Measurements from ENCODE around the gene KBTBD12. TPM values are rescaled to one million over a fixed set of nuclear protein-coding genes. Genes with fewer than 3 reads are reported as not detected.

The KBTBD12 gene
- total and polyA plus RNA-seq, 4 donors, result 0.02 to 0.89 (median 0.08) TPM; not detected in 1

DNA sequence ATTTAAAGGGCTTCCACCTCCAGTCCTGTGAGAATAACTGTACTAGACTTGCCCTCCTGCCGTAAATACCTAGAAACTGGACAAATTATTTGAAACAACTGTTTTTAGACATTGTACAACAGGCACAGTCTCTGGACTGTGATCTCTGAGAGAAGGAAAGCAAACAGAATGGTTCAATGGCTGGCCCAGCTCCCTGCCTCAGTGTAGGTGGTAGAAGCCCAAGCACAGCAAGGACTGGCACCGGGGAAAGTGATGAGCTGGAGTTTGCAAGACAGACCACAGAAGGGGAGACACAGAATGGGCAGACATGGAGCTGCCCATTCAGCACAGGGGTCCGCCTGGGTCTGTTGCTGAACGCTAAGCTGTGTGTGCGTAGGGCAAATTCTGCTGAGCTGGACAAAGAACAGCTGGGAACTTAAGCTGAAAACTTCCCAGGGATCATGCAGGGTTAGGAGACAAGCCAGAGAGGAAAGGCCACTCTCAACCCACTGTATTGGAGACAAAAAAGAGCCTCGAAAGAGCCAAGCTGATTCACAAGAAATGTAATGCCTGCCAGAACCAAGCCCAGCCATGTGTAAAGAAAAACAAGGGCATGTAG is 84.6 kb downstream of the KBTBD12 start (continued):
- TF ChIP-seq JUND (IDR thresholded peaks at IDR 0.05), result peak in 1 of 2 donors; percentile 36
- TF ChIP-seq HNF4A (conservative IDR thresholded peaks at IDR 0.05), result peak; percentile 81 to 83
- no peak for TF ChIP-seq FOXA1 (IDR thresholded peaks at IDR 0.05)
- TF ChIP-seq TAF1 (conservative IDR thresholded peaks at IDR 0.05), result no peak
- peak; percentile 11 to 63 for TF ChIP-seq RXRA (IDR thresholded peaks at IDR 0.05)
- TF ChIP-seq EGR1 (IDR thresholded peaks at IDR 0.05; ENCODE audit: low read depth in 2 of 2), result no peak
- TF ChIP-seq, protein P1, sequence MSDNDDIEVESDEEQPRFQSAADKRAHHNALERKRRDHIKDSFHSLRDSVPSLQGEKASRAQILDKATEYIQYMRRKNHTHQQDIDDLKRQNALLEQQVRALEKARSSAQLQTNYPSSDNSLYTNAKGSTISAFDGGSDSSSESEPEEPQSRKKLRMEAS (IDR thresholded peaks at IDR 0.05), result no peak

DNA sequence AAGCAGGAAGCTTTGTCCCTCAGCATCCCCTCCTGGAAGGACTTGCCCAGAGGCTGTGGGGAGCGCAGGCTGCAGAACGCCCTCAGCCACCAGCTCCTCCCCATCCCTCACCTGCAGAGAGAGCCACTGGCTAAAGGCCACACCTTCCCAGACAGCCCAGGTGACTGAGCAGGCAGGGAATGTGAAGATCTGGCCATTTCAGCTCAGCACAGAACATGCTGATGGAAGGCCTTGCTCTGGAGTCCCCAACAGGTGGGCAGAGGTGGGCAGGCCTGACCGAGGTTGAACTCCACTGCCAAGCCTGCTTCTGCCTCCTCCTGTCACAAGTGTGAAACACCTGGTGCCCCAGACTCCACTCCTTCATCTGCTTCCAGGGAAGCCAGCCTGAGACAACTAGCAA is 86.5 kb downstream of the KBTBD12 start:
- no peak for TF ChIP-seq RAD21 (IDR thresholded peaks at IDR 0.05)
- no peak for TF ChIP-seq FOXA2 (IDR thresholded peaks at IDR 0.05)
- TF ChIP-seq EGR1 (IDR thresholded peaks at IDR 0.05; ENCODE audit: low read depth in 2 of 2), result no peak
- TF ChIP-seq GABPA (IDR thresholded peaks at IDR 0.05 in 1 of 2, conservative IDR thresholded peaks at IDR 0.05 in 1 of 2), result no peak
- Histone ChIP-seq H3K36me3 (ENCODE audit: control insufficient read depth in 4 of 4, insufficient read depth in 3 of 4, low read depth in 1 of 4, low read length in 3 of 4) (no peaks in the 10 kb centered on the region), H3K9ac (ENCODE audit: low read depth in 1 of 2, low read length in 2 of 2) (no peak overlapping the region), H3K27me3 (ENCODE audit: control insufficient read depth in 4 of 4, insufficient read depth in 4 of 4, low read length in 3 of 4) (no peaks in the 10 kb centered on the region), H3K9me3 (ENCODE audit: control insufficient read depth in 4 of 4, low read length in 3 of 4) (no peaks in the 10 kb centered on the region), H3K27ac (ENCODE audit: low read depth in 1 of 2, low read length in 2 of 2) (no peak overlapping the region), H3K4me1 (ENCODE audit: control insufficient read depth in 4 of 4, insufficient read depth in 4 of 4, low read length in 3 of 4) (peaks cover 5 to 34% (median 25%) of the 10 kb centered on the region in 4 donors), H3K4me3 (ENCODE audit: low read depth in 1 of 3, low read length in 3 of 3) (no peak overlapping the region)
- DNase-seq (ENCODE audit: low spot score), result no peak
- WGBS, result 79% methylated on average over 3 of the region's 3 CpGs

DNA sequence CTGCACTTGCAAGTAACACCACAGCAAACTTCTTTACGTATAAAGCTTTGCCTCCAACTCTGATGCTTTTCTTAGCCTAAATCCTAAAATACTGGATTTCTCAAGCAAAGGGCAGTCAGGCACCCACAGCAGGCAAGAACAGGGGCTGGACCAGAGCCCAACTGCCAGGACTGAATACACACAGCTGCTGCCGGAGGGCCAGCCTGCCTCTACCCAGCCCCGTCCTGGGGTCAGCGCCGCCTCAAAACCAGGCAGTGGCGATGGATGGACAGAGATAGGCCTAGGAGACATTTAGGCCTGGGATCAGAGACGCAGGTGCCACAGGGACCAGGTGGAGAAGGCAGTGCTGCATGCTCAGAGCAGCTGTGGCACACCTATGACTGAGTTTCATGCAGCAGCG is 89.6 kb downstream of the KBTBD12 start:
- Histone ChIP-seq H3K4me1 (ENCODE audit: control insufficient read depth in 4 of 4, insufficient read depth in 4 of 4, low read length in 3 of 4) (peaks cover 0 to 22% (median 13%) of the 10 kb centered on the region in 4 donors), H3K9ac (ENCODE audit: low read depth in 1 of 2, low read length in 2 of 2) (no peak overlapping the region), H3K9me3 (ENCODE audit: control insufficient read depth in 4 of 4, low read length in 3 of 4) (no peaks in the 10 kb centered on the region), H3K27me3 (ENCODE audit: control insufficient read depth in 4 of 4, insufficient read depth in 4 of 4, low read length in 3 of 4) (no peaks in the 10 kb centered on the region), H3K36me3 (ENCODE audit: control insufficient read depth in 4 of 4, insufficient read depth in 3 of 4, low read depth in 1 of 4, low read length in 3 of 4) (no peaks in the 10 kb centered on the region), H3K27ac (ENCODE audit: low read depth in 1 of 2, low read length in 2 of 2) (no peak overlapping the region), H3K4me3 (ENCODE audit: low read depth in 1 of 3, low read length in 3 of 3) (no peak overlapping the region)
- no peak for TF ChIP-seq HNF4G (IDR thresholded peaks at IDR 0.05)
- TF ChIP-seq JUND (IDR thresholded peaks at IDR 0.05), result no peak
- no peak for TF ChIP-seq YY1 (IDR thresholded peaks at IDR 0.05)
- no peak for TF ChIP-seq EGR1 (IDR thresholded peaks at IDR 0.05; ENCODE audit: low read depth in 2 of 2)
- no peak for TF ChIP-seq SP1 (IDR thresholded peaks at IDR 0.05)
- DNase-seq (ENCODE audit: low spot score), result no peak
- 62% methylated on average over 8 of the region's 8 CpGs for WGBS

DNA sequence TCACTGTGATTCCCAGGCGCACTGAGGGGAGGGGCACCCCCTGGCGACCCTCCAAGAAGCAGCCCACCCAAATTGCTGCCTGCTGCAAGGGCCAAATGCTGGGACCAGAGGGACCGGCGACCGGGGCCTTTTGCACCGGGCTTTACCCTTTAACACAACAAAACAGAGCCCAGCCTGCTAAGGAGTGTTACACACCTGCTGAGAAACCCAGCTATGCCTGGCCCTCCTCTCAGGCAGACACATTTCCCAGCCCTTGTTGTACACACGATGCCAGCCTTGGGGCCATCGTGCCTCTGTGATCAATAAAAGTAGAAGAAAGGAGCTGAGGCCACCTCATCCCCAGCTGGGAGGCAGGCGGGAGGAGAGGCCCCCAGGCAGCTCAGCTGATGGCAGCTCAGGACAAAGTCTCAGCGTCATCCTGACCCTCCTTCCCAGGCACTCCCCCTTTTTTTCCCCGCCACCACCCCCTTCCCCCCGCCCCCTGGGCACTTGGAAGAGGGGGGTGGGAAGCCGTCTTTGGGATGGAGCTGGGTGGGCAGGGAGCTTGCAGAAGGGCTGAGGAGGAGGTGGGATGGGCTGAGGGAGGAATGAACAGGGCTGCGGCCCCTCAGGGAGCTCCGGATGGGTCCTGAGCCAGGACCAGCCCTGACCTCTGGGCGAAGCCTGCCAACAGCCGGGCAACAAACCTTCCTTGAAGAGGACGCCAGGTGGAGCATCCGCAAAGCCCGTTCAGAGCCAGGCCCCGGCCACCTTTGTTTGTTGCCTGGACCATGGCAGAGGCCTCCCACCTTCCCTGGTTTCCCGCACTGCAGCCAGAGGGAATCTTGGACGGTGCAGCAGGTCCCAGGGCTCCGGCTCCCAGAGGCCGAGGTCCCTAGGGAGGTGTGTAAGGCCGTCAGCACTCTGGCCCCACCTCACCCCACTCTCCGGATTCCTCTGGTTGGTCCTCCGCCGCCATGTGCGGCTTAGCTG is 91.3 kb downstream of the KBTBD12 start:
- 70% methylated on average over 30 of the region's 30 CpGs for WGBS
- TF ChIP-seq FOXA1 (IDR thresholded peaks at IDR 0.05) (no peak), NR2F2 (IDR thresholded peaks at IDR 0.05) (no peak)
- TF ChIP-seq, protein P2, sequence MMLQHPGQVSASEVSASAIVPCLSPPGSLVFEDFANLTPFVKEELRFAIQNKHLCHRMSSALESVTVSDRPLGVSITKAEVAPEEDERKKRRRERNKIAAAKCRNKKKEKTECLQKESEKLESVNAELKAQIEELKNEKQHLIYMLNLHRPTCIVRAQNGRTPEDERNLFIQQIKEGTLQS (IDR thresholded peaks at IDR 0.05), result no peak
- no peak for DNase-seq (ENCODE audit: low spot score)
- no peak overlapping the region for H3K9ac ChIP-seq (ENCODE audit: low read depth in 1 of 2, low read length in 2 of 2)
- H3K27me3 ChIP-seq (ENCODE audit: control insufficient read depth in 4 of 4, insufficient read depth in 4 of 4, low read length in 3 of 4), result no peaks in the 10 kb centered on the region
- H3K36me3 ChIP-seq (ENCODE audit: control insufficient read depth in 4 of 4, insufficient read depth in 3 of 4, low read depth in 1 of 4, low read length in 3 of 4), result no peaks in the 10 kb centered on the region
- peaks cover 4 to 32% (median 24%) of the 10 kb centered on the region in 4 donors for H3K4me1 ChIP-seq (ENCODE audit: control insufficient read depth in 4 of 4, insufficient read depth in 4 of 4, low read length in 3 of 4)
- no peak overlapping the region for H3K27ac ChIP-seq (ENCODE audit: low read depth in 1 of 2, low read length in 2 of 2)
- H3K9me3 ChIP-seq (ENCODE audit: control insufficient read depth in 4 of 4, low read length in 3 of 4), result no peaks in the 10 kb centered on the region
- H3K4me3 ChIP-seq (ENCODE audit: low read depth in 1 of 3, low read length in 3 of 3), result no peak overlapping the region

All from liver (tissue), 9 donors.